NT2/D1 (cell line): ENCODE measurements around the gene DNAJB9.

ENCODE experiments used
- DNase-seq: peaks from one replicate; pipeline ENCODE4 v3.0.0-alpha.2; 2011; ENCODE audit warnings: low read depth, low spot score
- H3K27me3 ChIP-seq: 2 replicates; pipeline ENCODE4 v1.6.0; 2011; ENCODE audit warnings: mild to moderate bottlenecking; ENCODE audit not compliant: insufficient read length, insufficient read depth
- H3K36me3 ChIP-seq: 2 replicates; pipeline ENCODE4 v1.6.1; 2011; ENCODE audit warnings: mild to moderate bottlenecking, low read length, mixed read lengths; ENCODE audit not compliant: insufficient read depth, insufficient read length
- H3K4me1 ChIP-seq: 2 replicates; pipeline ENCODE4 v1.5.1; 2011; ENCODE audit not compliant: insufficient read depth, insufficient read length
- H3K4me3 ChIP-seq: 2 replicates; pipeline ENCODE4 v1.5.1; 2011; ENCODE audit warnings: low read depth; ENCODE audit not compliant: insufficient read length
- H3K9ac ChIP-seq: 2 replicates; pipeline ENCODE4 v1.6.0; 2011; ENCODE audit warnings: low read depth; ENCODE audit not compliant: insufficient read length
- H3K9me3 ChIP-seq: 2 replicates; pipeline ENCODE4 v1.5.1; 2011; ENCODE audit warnings: mild to moderate bottlenecking, low read length; ENCODE audit not compliant: insufficient read depth
- SUZ12 ChIP-seq: IDR thresholded peaks from 2 replicates; pipeline ENCODE4 v1.6.1; 2011; ENCODE audit not compliant: insufficient read length, insufficient read depth; ENCODE audit errors: extremely low read depth
- YY1 ChIP-seq: IDR thresholded peaks from 2 replicates; pipeline ENCODE4 v1.6.1; 2011; ENCODE audit not compliant: insufficient read length, insufficient read depth
- ZNF274 ChIP-seq: IDR thresholded peaks from 2 replicates; pipeline ENCODE4 v1.6.1; 2011; ENCODE audit warnings: mild to moderate bottlenecking, low read depth, low read length

The DNAJB9 gene

DNA sequence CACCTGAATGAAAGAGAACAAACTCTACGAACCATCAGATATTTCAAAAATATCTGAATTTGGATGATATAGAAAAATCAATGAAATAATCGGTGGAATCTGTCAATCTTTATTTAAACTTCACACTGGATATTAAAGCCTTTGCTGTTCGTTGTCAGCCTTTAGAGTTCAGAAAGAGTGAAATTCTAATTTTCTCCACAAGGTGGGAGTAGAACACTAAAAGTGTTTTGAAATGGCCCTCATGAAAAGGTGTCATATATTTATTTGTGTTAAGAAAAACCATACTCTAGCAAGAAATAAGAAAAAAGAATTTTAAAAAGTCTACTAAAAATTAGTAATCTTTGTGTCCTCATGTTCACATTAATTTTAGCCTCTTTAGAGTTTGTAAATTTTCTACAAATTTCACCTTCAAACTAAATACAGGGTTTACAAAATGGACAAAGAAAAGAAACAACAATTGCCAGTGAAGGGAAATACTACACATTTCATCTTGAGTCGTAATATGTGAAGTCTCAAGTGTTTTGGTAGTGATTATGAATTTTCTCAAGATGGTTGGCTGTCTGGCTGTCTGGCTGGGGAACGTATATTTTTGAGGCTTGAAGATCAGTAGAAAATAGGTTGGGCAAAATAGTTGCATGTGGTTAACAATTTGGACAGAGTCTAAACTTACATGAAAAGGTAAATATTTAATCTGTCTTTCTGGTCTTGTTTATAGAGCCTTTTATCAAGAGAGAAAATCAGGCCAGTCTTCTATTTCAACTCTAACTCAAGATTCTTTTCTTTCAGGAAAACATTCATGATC, 43.7 kb downstream of the DNAJB9 start:
- Histone ChIP-seq H3K27me3 (no peaks in the 10 kb centered on the region), H3K4me3 (no peak overlapping the region), H3K9me3 (no peaks in the 10 kb centered on the region), H3K9ac (no peak overlapping the region), H3K4me1 (no peaks in the 10 kb centered on the region), H3K36me3 (no peaks in the 10 kb centered on the region)
- DNase-seq, result peak; percentile 43
- TF ChIP-seq ZNF274, result no peak
- no peak for TF ChIP-seq SUZ12
- TF ChIP-seq YY1, result no peak

DNA sequence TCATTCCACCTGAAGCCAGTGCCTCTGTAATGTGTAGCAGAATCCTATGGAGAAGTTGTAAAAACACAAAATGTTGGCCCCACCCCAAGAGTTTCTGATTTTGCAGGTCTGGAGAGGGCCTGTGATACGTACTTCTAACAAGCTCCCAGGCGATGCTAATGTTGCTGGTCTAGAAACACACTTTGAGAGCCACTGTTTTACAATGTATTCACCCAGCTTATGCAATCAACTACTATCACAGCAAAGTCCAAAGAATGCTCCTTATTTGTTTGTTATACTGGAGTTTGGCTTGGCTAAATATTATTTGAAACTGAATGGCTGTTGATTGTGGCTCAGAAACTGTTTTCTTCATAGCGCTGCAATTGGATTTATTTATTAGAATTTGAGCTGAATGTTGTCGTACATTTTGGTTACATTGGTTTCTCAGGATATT, 44.3 kb downstream of the DNAJB9 start:
- Histone ChIP-seq H3K9me3 (no peaks in the 10 kb centered on the region), H3K36me3 (no peaks in the 10 kb centered on the region), H3K9ac (no peak overlapping the region), H3K27me3 (no peaks in the 10 kb centered on the region), H3K4me1 (no peaks in the 10 kb centered on the region), H3K4me3 (no peak overlapping the region)
- no peak for TF ChIP-seq SUZ12
- no peak for TF ChIP-seq ZNF274
- TF ChIP-seq YY1, result no peak
- DNase-seq, result no peak

DNA sequence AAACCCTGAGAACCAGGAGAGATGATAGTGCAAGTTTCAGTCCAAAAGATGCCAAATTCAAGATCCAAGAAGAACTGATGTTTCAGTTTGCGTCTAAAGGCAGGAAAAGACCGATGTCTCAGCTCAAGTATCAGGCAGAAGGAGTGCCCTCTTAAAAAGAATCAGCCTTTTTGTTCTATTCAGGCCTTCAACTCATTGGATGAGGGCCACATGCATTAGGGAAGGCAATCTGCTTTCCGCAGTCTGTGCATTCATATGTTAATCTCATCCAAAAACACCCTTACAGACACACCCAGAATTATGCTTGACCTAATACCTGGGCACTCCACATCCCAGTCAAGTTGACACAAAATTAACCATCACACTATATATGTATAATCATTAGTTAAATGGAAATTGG, 45.2 kb downstream of the DNAJB9 start:
- Histone ChIP-seq H3K9me3 (no peaks in the 10 kb centered on the region), H3K4me3 (no peak overlapping the region)
- DNase-seq, result peak; percentile 13

DNA sequence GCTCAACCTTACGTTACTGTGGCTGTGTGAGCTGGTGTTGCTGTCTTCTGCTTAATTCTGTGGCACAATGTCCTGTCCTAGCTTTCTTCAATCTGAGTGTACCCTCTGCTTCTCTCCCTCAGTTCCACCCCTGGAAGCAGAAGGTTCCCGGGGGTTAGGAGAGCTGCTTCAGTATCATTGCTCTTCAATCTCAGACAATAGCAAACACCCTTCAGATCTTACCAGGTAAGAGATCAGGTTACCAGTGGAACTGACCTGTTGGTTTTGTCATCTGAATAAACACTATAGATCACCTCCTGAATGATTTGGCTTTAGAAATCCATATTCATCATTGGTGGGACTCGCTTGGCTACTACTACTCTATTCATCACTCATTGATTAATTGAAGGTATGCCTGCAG, 48.4 kb downstream of the DNAJB9 start:
- no peak for DNase-seq
- H3K4me3 ChIP-seq, result no peak overlapping the region
- H3K9me3 ChIP-seq, result no peaks in the 10 kb centered on the region
- H3K36me3 ChIP-seq, result no peaks in the 10 kb centered on the region
- no peaks in the 10 kb centered on the region for H3K27me3 ChIP-seq
- no peak for TF ChIP-seq ZNF274
- TF ChIP-seq SUZ12, result no peak
- no peak for TF ChIP-seq YY1
- no peaks in the 10 kb centered on the region for H3K4me1 ChIP-seq
- H3K9ac ChIP-seq, result no peak overlapping the region

More for the DNA sequence above, 45.2 kb downstream of the DNAJB9 start:
- no peak for TF ChIP-seq ZNF274
- no peak for TF ChIP-seq YY1
- no peak for TF ChIP-seq SUZ12
- H3K27me3 ChIP-seq, result no peaks in the 10 kb centered on the region
- no peaks in the 10 kb centered on the region for H3K4me1 ChIP-seq
- no peak overlapping the region for H3K9ac ChIP-seq
- H3K36me3 ChIP-seq, result no peaks in the 10 kb centered on the region

DNA sequence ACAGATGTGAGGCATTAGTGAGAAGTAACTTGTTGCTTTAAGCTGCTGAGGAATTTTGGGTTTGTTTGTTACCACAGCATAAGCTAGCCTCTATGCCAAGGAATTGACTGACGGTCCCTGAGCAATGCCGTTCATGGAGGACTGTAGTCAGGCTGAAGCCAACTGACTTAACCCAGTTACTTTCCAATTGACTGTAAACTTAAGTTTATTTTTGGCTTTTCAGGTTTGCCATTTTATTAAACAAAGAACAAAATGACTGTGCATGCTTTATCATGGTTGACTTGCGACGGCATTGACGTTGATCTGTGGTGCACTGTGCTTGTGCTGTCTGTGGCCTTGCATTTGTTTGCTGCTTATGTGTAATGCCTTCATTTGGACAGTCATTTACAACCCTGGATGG, 53.5 kb downstream of the DNAJB9 start:
- Histone ChIP-seq H3K9me3 (no peaks in the 10 kb centered on the region), H3K36me3 (no peaks in the 10 kb centered on the region), H3K9ac (no peak overlapping the region), H3K27me3 (no peaks in the 10 kb centered on the region), H3K4me3 (no peak overlapping the region), H3K4me1 (no peaks in the 10 kb centered on the region)
- no peak for DNase-seq
- TF ChIP-seq YY1, result no peak
- TF ChIP-seq ZNF274, result no peak
- no peak for TF ChIP-seq SUZ12
